Body of pancreas (tissue), 4 donors: Measurements from ENCODE around the gene LMOD2. TPM values are rescaled to one million over a fixed set of nuclear protein-coding genes. Genes with fewer than 3 reads are reported as not detected.

Experiments used
- ATAC-seq: fragments of 150-250 bp; one replicate; pipeline ENCODE4 v1.9.1; 2016
- DNase-seq, 4 donors: peaks; one replicate each; pipeline ENCODE4 v3.0.0-alpha.2; 2019
- H3K27ac ChIP-seq, 4 donors: fragments of 200-600 bp; sonication (generic); 1 replicate in 3 of 4; 2 replicates in 1 of 4; pipeline versions ENCODE4 v1.5.1 to v1.6.1; 2016 to 2019; ENCODE audit warnings: mild to moderate bottlenecking in 1 of 4, mixed read lengths in 1 of 4, moderate library complexity in 1 of 4
- H3K27me3 ChIP-seq, 2 donors: fragments of 200-600 bp; sonication (generic); one replicate each; pipeline ENCODE4 v1.6.0; 2016; ENCODE audit warnings: mild to moderate bottlenecking in 1 of 2
- H3K36me3 ChIP-seq, 2 donors: fragments of 200-600 bp; sonication (generic); replicated peaks in 1 of 2; 2 replicates each; pipeline ENCODE4 v1.5.1; 2016; ENCODE audit warnings: low read depth in 2 of 2; ENCODE audit not compliant: insufficient read depth in 1 of 2
- H3K4me1 ChIP-seq: fragments of 200-600 bp; sonication (generic); one replicate; pipeline ENCODE4 v1.6.0; 2016
- H3K4me3 ChIP-seq, 2 donors: fragments of 200-600 bp; sonication (generic); 1 replicate in 1 of 2; 2 replicates in 1 of 2; pipeline ENCODE4 v1.5.1; 2016 to 2019
- H3K9me3 ChIP-seq, 3 donors: fragments of 200-600 bp; sonication (generic); 1 replicate in 2 of 3; 2 replicates in 1 of 3; pipeline ENCODE4 v1.5.1; 2016
- POLR2A ChIP-seq, 3 donors: fragments of 450-650 bp; IDR thresholded peaks; one replicate each; pipeline ENCODE4 v1.6.1; 2016; ENCODE audit warnings: antibody characterized with exemption in 3 of 3, mild to moderate bottlenecking in 2 of 3
- WGBS, 2 donors: methylation state at CpG; one replicate each; pipeline ENCODE4 v1.1.5; 2017; 5-methylcytosine and 5-hydroxymethylcytosine counted together
- intact Hi-C: fragments of 100-400 bp; cut with DNase I; formaldehyde crosslinking; loops from one replicate; pipeline ENCODE4 v1.15.1; 2023
- total RNA-seq, 2 donors: library from RNA; depleted of rRNA; stranded (reverse); fragments of >200 nt; gene quantifications; one replicate each; pipeline ENCODE4 v1.1.0, GENCODE V29; 2016
- TF ChIP-seq, protein P1 (sequence below), 7 experiments: fragments of 450-650 bp in 4 of 7; fragments of 200-600 bp in 3 of 7; sonication (generic) in 3 of 7; IDR thresholded peaks; one replicate each; pipeline ENCODE4 v1.5.1; 2016 to 2019; ENCODE audit warnings: antibody characterized with exemption in 7 of 7

Gene LMOD2
- total RNA-seq, 2 donors from 2014 or later = not detected

DNA sequence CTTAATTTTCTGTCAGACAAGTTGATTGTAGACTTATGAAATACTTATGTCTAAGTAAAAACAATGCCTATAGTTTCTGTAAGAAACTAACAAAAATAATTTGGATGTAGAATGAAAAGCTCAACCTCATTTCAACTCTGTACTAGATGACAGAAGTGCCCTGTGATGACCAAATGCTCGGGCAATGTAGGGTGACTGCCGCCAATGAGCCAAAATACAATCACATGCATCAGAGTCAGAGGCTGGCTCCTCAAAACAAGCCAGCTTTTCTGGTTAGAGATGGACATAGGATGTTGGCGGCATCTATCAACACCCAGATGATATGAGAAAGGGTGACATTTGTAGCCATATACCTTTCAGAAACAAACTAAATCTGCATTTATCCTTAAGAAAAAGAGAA lies 23.9 kb downstream of the LMOD2 start:
- Histone ChIP-seq H3K9me3 (no peaks in the 10 kb centered on the region), H3K4me3 (no peak overlapping the region), H3K27ac (no peak overlapping the region), H3K36me3 (no peaks in the 10 kb centered on the region), H3K4me1 (peaks cover 26% of the 10 kb centered on the region), H3K27me3 (no peaks in the 10 kb centered on the region)
- 91 to 93% methylated on average over 3 of the region's 3 CpGs for WGBS, 2 donors
- TF ChIP-seq, protein P1, sequence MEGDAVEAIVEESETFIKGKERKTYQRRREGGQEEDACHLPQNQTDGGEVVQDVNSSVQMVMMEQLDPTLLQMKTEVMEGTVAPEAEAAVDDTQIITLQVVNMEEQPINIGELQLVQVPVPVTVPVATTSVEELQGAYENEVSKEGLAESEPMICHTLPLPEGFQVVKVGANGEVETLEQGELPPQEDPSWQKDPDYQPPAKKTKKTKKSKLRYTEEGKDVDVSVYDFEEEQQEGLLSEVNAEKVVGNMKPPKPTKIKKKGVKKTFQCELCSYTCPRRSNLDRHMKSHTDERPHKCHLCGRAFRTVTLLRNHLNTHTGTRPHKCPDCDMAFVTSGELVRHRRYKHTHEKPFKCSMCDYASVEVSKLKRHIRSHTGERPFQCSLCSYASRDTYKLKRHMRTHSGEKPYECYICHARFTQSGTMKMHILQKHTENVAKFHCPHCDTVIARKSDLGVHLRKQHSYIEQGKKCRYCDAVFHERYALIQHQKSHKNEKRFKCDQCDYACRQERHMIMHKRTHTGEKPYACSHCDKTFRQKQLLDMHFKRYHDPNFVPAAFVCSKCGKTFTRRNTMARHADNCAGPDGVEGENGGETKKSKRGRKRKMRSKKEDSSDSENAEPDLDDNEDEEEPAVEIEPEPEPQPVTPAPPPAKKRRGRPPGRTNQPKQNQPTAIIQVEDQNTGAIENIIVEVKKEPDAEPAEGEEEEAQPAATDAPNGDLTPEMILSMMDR (IDR thresholded peaks at IDR 0.05) = no peak
- no peak for TF ChIP-seq POLR2A (IDR thresholded peaks at IDR 0.05)
- DNase-seq = no peak
- intact Hi-C loops = loop anchor here (10.0 kb wide), 1 partner anchor 185 kb away; no protein-coding TSS in a partner anchor
- no peak for ATAC-seq

DNA sequence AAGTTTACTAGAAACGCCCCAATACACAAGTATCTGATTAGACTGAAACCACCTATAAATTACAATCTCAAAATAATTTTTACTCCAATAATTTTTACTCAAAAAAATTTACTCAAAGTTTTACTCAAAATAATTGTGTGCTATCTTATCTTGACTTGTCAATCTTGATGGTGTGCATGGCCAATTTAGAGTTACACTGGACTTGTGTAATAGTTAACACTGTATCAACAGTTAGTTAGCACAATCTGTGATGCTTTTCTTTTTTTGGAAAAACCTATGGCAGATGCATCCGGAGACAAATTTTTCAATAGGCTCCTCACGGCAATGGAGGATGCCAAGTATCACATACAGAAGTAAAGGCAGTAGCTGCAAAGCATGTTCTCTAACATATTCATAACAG lies 24.9 kb downstream of the LMOD2 start:
- Histone ChIP-seq H3K4me3 (no peak overlapping the region), H3K9me3 (no peaks in the 10 kb centered on the region), H3K4me1 (peaks cover 26% of the 10 kb centered on the region), H3K27me3 (no peaks in the 10 kb centered on the region), H3K36me3 (no peaks in the 10 kb centered on the region), H3K27ac (no peak overlapping the region)
- no peak for ATAC-seq
- no peak for DNase-seq
- WGBS, 2 donors = 46 to 56% methylated on average over 3 of the region's 3 CpGs
- intact Hi-C loops = no loop called here
- TF ChIP-seq POLR2A (IDR thresholded peaks at IDR 0.05) = no peak
- TF ChIP-seq, protein P1 (IDR thresholded peaks at IDR 0.05) = no peak

DNA sequence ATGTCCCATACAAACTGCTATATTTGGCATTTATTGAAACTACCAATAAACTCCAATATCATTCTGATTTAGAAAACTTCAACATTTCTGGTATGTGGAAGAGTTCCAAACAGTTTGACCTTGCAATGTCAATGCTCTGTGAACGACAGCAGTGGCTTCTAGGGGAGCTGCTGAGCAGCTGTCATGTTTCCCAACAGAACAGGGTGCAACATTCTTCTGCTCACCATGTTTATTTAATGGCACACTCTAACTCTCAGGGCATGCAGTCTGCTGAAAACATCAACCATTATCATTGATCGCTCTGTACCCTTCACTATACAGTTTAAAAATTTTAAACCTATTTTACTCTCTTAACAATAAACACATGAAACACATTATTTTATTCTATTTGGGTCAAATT lies 25.9 kb downstream of the LMOD2 start:
- Histone ChIP-seq H3K9me3 (no peaks in the 10 kb centered on the region), H3K27ac (peak overlapping the region in 1 of 4 donors; percentile 3), H3K4me1 (peaks cover 26% of the 10 kb centered on the region), H3K4me3 (no peak overlapping the region), H3K27me3 (no peaks in the 10 kb centered on the region), H3K36me3 (no peaks in the 10 kb centered on the region)
- DNase-seq (peak; percentile 47 to 71 (median 58)), ATAC-seq (peak; percentile 83)
- WGBS, 2 donors = 14 to 27% methylated on average over 2 of the region's 2 CpGs
- TF ChIP-seq POLR2A (IDR thresholded peaks at IDR 0.05) = no peak
- TF ChIP-seq, protein P1 (IDR thresholded peaks at IDR 0.05) = no peak
- intact Hi-C loops = no loop called here

DNA sequence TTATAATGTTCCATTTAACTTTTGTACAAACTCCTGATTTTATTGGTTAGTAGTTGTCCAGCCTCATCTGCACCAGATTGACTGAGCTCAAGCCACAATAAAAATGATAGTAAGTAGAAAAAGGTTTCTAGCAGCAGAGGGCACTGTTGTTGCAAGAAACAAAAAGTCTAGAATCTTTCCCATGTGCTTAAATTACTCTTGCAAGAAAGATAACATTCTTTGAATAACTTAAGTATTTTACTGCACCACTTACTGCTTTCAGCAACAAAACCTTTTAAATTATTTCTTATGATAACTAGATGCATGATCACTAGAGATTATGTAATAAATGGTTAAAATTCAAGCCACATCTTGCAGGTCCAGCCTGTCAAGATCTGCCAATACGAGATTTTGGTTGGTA lies 27.0 kb downstream of the LMOD2 start:
- no peak for TF ChIP-seq POLR2A (IDR thresholded peaks at IDR 0.05)
- TF ChIP-seq, protein P1 (IDR thresholded peaks at IDR 0.05) = peak in 6 of 7 experiments; percentile 31 to 71 (median 59)
- peak in 1 of 4 donors; percentile 30 for DNase-seq
- Histone ChIP-seq H3K9me3 (no peaks in the 10 kb centered on the region), H3K27ac (no peak overlapping the region), H3K4me3 (no peak overlapping the region), H3K36me3 (no peaks in the 10 kb centered on the region), H3K27me3 (no peaks in the 10 kb centered on the region), H3K4me1 (peaks cover 26% of the 10 kb centered on the region)
- no peak for ATAC-seq
- intact Hi-C loops = no loop called here
- 39 to 51% methylated on average over 1 of the region's 1 CpG for WGBS, 2 donors

DNA sequence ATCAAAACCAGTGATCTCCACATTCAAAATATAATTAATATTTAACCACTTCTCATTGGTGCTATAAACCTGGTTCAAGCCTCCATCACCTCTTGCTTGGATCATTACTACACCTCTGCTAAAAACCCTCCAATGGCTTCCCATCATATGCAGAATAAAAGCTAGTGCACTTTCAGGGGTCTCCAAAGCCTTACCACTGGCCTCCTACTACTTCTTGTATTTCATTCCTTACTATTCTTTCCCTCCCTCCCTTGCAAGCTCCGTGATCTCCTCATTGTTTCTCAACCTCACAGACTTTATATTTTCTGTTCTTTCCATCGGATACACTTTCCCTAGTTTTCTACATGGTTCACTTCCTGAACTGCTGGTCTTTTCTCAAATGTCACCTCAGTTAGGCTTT lies 31.5 kb downstream of the LMOD2 start:
- Histone ChIP-seq H3K4me1 (peaks cover 16% of the 10 kb centered on the region), H3K27me3 (no peaks in the 10 kb centered on the region), H3K27ac (no peak overlapping the region), H3K4me3 (no peak overlapping the region), H3K36me3 (peaks cover 0 to 4% of the 10 kb centered on the region in 2 donors), H3K9me3 (no peaks in the 10 kb centered on the region)
- no peak for DNase-seq
- intact Hi-C loops = no loop called here
- TF ChIP-seq, protein P1 (IDR thresholded peaks at IDR 0.05) = no peak
- TF ChIP-seq POLR2A (IDR thresholded peaks at IDR 0.05) = no peak
- no peak for ATAC-seq
- WGBS, 2 donors = 99 to 100% methylated on average over 2 of the region's 2 CpGs
